NB4 (cell line): ENCODE data around the gene SEMA5B.

Source experiments
- DNase-seq: peaks from one replicate; pipeline ENCODE4 v3.0.0; 2010; ENCODE audit warnings: low read depth
- H3K4me3 ChIP-seq: one replicate; pipeline ENCODE4 v1.5.1; 2011; ENCODE audit warnings: mild to moderate bottlenecking, low read depth, low read length, moderate library complexity
- CTCF ChIP-seq: IDR thresholded peaks from one replicate; pipeline ENCODE4 v1.5.1; 2012; ENCODE audit warnings: low read depth, low read length
- MAX ChIP-seq: IDR thresholded peaks from 2 replicates; pipeline ENCODE4 v1.6.1; 2011; ENCODE audit warnings: low read depth, low read length
- MYC ChIP-seq: IDR thresholded peaks from 2 replicates; pipeline ENCODE4 v1.6.1; 2011; ENCODE audit warnings: low read depth, low read length
- POLR2A ChIP-seq: IDR thresholded peaks from 2 replicates; pipeline ENCODE4 v1.6.1; 2011; ENCODE audit warnings: mild to moderate bottlenecking; ENCODE audit not compliant: insufficient read length; ENCODE audit errors: extremely low read depth

Gene SEMA5B

GRCh38 chr3:122973893-122974615 is 53.5 kb downstream of the SEMA5B start:
- H3K4me3 ChIP-seq, result no peak overlapping the region
- TF ChIP-seq CTCF (no peak), MAX (no peak), MYC (no peak), POLR2A (no peak)
- DNase-seq, result no peak

GRCh38 chr3:122972141-122972540 is 55.4 kb downstream of the SEMA5B start:
- H3K4me3 ChIP-seq, result no peak overlapping the region
- DNase-seq, result no peak
- TF ChIP-seq CTCF (no peak), POLR2A (no peak), MAX (no peak), MYC (no peak)

- no peak overlapping the region for H3K4me3 ChIP-seq
- no peak for DNase-seq
- no peak for TF ChIP-seq MYC
- TF ChIP-seq POLR2A, result no peak
- no peak for TF ChIP-seq CTCF
- TF ChIP-seq MAX, result no peak
These were observed 57.7 kb downstream of the SEMA5B start for GRCh38 chr3:122969585-122970469.

GRCh38 chr3:122967765-122968164 is 59.8 kb downstream of the SEMA5B start:
- TF ChIP-seq MYC (no peak), CTCF (no peak), POLR2A (no peak), MAX (no peak)
- no peak overlapping the region for H3K4me3 ChIP-seq
- DNase-seq, result no peak

- no peak overlapping the region for H3K4me3 ChIP-seq
- TF ChIP-seq CTCF (no peak), MAX (no peak), POLR2A (no peak), MYC (no peak)
- DNase-seq, result no peak
These were observed 60.2 kb downstream of the SEMA5B start for GRCh38 chr3:122967356-122967755.
